HG02938 (cell line): Measurements from ENCODE around the gene PSMD14.

Experiments used
- ATAC-seq: cut with Tn5 transposase; IDR thresholded peaks from one replicate; pipeline ENCODE4 v1.9.1; 2021; ENCODE audit warnings: mild to moderate bottlenecking, moderate library complexity; ENCODE audit not compliant: unreplicated experiment

Gene PSMD14

DNA sequence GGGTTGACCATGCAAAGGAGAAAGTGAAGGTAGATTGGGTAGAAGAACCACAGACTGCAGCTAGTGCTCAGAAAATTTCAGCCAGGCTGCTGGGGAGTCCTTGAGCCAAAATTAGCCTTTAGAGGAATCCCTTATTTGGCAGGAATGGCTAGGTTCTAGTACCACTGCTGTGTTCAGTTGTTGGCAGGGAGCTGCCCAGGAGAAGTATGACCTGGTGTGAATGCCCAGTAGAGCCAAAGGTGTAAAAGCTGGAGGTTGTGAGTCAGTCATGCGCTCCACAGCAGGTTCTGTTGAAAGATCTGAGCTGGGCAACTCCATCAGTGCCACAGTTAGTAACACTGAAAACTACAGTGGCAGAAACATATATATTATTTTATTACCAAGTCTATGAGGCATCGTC is 71.5 kb downstream of the PSMD14 start:
- ATAC-seq, result no peak

DNA sequence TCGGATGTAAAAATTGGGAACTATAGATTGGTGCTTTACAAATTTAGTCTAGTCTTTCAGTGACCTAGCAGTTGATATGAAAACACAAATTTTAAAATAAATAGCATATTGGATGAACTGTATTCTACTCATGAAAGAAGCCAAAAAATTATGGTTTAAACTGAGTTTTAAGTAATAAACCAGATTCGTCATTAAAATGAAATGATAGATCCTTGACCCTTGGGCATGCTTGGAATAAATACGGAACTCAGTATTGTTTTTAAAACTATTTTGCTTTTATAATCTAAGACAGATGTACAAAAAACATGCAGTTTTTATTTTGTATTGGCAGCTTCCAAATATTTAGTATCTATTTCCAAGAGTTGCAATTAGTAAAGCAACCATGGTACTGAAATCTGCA is 73.3 kb downstream of the PSMD14 start:
- no peak for ATAC-seq

DNA sequence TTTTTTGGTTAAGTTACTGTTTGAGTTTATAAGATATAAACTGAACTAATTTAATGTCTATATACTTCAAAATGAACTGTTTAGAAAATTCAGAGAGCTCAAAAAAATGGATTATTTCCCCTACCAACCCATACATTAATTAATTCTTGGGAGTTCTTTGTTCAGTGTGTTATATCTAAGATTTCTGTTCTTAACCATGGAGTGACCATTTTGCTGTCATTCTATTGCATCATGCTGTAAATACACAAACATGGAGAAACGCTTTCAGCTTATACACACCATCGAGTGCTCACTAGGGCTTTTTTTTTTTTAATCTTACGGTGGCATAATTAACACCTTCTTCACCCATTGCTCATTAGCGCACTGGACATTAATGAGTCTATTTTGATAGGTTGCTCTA is 74.5 kb downstream of the PSMD14 start:
- ATAC-seq, result no peak

DNA sequence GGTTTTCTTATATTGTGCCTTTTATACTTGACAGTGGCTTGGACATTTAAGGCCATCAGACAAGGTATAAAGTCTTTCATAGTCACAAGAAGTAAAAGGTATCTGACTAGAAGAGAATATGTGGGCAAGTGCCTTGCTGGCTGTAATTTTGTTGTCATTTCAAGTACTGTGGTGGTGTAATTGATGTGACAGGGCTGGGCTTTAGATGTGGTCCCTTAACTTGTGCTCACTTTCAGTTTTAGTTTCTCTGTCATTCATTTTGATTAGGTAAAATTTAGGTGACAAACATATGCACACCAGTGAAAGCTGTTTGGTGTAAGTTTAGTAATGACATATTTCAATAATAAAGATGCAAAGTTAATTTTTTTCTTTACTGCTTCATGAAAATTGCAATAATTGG is 76.6 kb downstream of the PSMD14 start:
- peak; percentile 84 for ATAC-seq

DNA sequence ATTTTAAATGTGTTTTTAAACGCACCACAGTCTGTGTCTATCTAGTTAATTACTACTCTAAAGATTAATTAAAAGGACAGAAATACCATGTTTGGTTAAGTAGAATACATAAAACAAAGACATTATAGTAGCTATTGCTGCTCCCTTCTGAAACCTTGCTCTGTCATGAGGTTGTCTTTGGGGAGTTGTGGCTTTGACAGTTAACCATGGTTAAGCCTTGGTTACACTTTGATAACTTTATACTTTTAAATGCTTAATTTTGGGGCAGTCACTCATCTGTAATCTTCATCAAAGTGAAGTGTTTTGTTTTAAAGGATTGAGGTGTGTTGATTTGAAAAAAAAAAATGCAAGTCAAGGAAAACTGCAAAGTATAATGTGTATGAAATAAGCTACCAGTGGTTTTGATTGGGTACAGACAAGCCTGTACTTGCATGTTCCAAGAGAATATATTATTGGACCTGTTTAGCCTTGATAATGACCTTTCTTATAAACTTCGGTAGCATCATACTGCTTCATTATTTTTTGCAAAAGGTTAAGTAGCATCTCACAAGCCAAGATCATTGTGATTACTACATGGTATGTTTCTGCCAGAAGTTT is 78.1 kb downstream of the PSMD14 start:
- peak; percentile 53 for ATAC-seq

DNA sequence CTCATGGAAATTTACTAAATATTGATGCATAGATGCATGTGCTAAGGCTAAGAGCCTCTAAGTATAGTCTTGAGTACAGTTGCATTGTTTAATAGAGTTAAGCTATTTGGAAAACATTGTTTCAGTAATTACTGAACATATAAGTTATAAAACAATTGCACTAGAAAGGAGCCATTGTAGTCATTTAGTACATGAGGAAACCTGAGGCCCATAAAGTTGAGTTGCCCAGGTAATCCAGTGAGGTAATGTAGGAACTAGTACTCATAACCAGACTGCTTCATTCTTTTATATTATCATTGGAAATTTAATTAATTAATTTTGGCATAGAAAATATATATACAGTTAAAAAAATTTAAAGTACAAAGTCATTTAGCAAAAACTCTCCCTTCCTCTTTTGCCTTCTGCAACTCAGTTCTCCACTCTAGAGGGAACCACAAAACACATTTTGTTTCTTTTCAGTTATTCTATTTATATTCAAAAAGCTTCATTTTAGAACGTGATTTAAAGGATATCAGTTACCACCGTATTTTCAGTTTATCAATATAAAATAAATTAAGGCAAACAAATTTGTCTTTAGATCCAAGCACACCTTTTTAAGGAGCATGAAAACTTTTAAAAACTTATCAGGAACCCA is 80.0 kb downstream of the PSMD14 start:
- ATAC-seq, result peak; percentile 29

DNA sequence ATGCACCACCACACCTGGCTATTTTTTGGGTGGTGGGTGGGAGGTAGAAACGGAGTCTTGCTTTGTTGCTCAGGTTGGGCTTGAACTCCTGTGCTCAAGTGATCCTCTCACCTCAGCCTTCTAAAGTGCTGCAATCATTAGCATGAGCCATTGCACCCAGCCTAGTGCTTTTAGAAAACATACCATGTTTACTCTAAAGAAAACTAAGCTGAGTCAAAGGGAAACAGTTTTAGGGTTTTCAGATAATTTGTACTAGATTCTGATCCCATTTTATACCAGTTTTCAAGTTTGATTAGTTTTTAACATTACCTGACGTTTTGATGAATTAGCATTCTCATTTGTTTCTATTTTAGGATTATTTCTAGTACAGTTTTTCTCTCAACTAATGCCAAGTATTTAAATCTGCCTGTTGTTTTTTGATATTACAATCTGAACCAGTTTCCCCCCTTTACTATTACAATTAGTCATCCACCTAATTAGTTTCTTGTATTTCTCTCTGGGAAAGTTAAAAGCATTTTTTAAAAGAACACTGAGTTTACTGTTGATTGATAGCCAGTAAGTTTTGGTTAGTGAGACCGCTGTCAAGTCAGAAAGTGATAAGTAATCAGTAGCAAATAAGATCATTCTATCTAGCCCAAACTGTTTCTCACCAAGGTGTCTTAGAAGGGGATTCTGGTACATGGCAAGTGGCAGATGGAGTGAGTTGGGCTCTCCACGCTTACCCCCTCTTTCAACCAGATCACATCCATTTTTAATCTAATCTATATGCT is 83.7 kb downstream of the PSMD14 start:
- ATAC-seq, result no peak

DNA sequence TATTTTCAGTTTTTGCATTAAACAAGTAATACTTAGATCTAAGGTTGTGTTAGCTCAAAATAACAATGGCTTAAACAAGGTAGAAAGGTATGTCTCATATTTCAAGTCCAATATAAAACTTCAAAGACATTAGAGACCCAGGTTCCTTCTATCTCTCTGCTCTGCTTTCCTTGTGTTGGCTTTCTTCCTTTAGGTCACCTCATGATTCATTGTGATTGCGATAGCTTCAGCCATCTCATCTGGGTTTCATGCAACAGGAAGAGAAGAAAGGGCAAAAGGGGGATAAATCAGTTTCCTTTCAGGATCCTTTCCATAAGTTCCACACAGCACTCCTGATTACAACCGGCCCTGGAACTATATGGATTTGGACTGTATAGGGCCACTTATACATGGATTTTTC is 91.9 kb downstream of the PSMD14 start:
- no peak for ATAC-seq

DNA sequence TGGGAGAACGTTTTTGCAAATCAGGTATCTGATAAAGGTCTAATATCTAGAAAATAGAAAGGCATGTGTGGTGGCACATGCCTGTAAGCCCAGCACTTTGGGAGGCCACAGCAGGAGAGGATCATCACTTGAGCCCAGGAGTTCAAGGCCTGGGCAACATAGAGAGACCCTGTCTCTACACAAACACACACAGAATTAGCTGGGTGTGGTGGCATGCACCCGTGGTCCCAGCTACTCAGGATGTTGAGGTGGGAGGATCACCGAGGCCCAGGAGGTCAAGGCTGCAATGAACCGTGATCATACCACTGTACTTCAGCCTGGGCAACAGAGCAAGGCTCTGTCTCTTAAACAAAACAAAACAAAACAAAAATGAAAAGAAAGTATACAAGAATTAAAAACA is 94.1 kb downstream of the PSMD14 start:
- no peak for ATAC-seq

DNA sequence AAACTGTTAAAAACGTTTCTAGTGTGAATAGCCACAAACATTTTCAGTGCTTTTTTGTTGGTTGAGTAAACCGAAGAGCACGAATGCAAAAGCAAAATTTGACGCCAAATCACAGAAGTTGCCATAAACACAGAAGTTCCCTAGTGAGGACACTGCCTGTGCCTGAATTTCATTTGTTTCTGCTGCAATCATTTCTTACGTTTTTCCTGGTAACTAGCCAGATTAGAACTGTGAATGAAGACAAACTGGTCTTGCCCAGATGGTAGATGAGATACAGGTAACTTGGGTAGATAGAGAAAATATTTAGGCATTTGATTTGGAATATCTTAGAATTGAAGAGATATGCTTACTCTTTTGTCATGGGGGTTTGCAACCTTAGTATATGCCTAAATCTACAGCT is 98.1 kb downstream of the PSMD14 start:
- no peak for ATAC-seq

DNA sequence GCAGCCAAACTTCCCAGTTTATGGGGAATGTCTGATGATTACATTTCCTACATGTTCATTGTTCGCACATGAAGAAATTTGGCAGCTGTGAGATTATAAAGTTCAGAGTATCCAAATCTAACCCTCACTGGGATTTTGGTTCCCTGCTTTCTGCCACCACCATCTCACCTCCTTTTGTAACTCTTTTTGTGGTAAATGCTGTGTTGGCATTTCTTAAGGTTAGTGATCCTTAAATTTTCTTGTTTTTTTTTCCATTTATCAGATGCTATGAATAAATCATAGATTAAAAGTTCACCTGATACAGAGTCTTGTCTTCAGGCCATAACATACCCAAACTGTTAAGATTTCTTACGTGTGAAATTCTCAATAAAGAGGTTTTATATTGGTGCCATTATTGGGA is 99.4 kb downstream of the PSMD14 start:
- ATAC-seq, result no peak

DNA sequence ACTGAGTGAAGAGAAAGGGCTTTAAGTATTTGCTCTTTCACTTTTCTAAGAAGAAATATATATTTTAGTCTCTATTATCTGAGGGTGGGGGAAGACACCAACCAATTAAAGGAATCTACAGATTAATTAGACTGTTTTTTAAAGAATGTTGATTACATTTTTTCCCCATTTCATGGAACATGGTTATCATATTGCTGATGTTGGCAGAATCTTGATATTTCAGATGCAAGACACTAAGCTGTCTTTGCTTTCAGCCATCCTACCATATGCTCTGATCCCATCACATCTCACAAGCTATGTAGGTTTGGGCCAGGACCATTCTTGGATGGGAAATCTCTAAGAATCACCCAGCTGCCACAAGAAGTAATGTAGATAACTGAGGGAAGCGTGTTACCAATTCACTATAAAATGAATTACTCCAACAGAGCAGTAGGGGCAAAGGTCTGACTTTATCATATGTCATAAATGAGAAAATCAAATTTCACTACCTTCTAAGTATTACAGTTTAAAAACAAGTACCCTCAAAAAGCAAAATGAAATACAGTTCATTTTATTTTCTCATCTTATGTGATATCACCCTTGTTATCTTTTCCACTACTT is 101.2 kb downstream of the PSMD14 start:
- no peak for ATAC-seq

DNA sequence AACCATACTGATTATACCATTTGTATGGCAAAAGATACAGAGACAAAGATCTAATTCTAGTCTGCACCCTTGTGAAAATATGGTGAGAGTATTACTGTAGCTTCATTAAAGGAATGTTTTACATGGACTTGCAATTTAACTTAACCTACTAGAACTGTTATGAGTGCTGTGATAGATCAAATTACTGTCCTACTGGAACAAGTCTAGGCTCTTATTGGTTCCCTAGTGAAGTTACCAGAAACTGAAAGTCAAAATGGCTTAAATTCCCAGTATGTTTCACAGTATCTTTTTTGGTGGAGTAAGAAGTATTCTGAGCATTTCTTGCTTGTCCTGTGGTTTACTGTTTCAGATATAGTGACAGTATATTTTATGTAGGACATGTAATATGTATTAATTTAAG is 104.1 kb downstream of the PSMD14 start:
- no peak for ATAC-seq

DNA sequence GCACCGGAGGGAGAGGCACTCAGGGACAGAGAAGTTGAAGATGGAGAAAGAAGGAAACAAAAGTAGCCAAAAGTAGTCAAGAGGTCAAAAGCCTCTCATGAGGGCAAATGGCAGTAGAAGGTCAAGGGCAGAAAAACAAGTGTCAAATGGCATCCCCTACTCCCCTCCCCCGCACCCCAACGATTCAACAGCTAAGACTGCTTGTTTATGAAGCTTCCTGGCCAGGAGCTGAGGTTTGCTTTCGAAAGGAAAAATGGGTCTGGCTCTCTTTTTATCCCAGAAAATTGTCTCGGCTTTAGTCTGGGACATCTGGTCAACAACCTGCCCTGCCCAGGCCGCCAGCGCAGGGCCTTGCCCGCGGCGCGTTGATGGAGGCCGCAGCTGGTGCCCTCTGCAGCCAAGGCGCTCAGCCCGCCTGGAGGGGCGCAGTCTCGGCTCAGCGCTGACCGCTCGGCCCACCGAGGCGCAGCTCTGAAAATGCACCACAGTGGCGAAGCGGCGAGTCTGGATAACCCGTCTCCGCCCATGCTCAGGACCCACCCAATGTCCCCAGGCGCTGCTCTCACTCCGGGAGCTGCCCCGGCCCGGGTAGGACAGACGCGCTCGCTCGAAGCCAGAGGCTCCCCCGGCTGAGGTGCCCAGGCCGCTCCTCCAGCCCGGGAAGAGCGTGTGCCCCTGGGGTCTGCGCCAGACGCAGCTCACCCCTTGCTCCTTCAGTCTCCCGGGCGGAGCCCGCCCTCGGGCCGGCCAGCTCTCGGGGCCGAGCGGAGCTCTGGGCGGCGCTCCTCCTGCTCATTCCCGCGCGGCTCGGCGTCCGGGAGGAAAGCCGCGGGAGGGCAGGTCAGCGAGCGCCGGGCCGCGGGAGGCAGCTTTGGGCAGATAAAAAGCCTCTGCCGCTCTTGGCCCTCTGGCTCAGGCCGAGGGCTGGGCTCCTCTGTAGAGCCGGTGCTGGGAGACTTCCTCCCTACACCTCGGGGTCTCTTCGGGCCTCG is 106.1 kb downstream of the PSMD14 start:
- peak; percentile 34 for ATAC-seq

DNA sequence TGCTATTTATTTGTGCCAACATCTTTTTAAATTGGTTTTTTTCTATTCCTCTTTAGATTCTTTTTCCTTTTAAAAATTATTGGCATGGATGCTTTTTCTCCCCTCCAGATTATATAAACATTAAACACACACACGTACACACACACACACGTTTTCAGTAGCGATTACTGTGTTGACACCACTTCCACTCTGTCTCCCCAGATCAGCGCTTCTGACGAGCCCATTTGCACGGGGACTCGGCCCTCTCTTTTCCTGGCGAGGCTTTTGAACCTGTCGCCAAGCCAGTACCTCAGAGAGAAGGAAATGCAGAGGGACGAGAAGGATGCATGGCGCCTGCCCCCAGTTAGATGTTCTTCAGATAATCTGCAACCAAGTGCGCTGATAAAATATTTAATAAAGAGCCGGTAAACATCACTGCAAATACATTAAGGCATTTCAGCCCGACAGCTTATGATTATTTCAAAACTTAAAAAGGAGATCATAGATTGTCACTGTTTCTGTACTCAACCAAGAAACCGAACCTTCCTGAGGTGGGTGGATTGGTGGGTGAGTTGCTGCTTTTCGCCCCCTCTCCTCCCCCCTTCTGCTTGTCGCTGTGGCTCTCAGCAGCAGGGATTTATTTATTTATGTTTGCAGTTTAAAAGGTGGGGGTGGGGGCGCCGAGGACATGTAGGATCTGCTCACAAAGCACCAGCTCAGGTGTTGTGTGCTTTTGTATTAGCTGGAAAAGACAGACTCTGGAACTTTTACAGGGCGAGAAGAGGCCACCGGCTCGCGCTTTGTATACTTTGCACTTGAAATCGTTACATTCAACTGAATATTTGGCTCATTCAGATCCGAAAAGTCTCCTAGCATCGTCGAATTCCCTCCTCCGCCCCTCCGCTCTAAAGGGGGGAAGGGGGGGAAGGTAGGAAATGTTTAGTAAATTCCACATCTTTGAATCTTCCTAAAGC is 107.1 kb downstream of the PSMD14 start:
- ATAC-seq, result peak; percentile 29

DNA sequence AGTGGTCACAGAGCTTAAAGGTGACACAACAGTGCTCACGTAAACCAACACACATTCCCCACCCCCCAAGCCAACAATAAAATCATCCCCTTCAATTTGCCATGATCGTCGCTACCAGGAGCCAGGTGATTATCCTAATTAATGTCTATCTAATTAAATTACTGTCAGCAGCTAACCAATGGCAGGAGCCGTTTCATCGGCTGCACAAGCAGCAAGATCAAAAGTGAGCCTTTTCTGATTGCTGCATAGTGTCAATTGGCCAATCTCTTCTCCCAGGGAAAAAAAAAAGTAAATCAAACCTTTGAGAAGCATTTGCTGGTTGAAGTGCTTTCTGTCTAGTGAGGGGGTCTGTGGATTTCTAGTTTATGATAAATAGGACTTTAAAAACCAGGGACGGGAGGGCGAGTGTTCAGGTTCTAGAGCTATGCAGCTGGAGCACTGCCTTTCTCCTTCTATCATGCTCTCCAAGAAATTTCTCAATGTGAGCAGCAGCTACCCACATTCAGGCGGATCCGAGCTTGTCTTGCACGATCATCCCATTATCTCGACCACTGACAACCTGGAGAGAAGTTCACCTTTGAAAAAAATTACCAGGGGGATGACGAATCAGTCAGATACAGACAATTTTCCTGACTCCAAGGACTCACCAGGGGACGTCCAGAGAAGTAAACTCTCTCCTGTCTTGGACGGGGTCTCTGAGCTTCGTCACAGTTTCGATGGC is 107.9 kb downstream of the PSMD14 start, which contains the start of gene TBR1:
TSS of gene TBR1 (plus strand) at position 311 of the 721 bp plus-strand sequence. CDS start at position 425, 114 bp downstream.
- no peak for ATAC-seq

DNA sequence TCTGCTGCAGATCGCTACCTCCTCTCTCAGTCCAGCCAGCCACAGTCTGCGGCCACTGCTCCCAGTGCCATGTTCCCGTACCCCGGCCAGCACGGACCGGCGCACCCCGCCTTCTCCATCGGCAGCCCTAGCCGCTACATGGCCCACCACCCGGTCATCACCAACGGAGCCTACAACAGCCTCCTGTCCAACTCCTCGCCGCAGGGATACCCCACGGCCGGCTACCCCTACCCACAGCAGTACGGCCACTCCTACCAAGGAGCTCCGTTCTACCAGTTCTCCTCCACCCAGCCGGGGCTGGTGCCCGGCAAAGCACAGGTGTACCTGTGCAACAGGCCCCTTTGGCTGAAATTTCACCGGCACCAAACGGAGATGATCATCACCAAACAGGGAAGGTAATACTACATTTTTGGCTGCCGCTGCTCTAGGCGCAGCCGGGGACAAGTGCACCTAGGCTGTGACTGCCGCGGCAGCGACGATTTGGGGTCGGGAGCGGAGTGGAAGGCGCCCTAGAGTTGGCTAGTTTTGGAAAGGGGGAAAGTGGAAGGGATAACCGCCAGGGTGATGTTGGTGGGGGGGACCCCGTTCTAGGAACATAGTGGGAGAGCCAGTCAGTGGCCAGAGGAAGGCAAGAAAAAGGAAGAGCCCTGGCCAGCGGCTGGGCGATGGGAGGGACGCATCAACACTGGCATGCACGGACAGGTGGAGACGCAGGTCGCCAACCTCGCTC is 108.6 kb downstream of the PSMD14 start:
- ATAC-seq, result no peak
